HCT116 (cell line): Measurements from ENCODE around the gene TAT. TPM values are rescaled to one million over a fixed set of nuclear protein-coding genes. Genes with fewer than 3 reads are reported as not detected.

Source experiments
- ATAC-seq: fragments of 200-7000 bp; cut with Tn5 transposase; 2 replicates; pipeline ENCODE4 v1.9.1; 2020; ENCODE audit warnings: mild to moderate bottlenecking, moderate library complexity
- BruUV-seq: library from RNA; stranded (reverse); fragments of 400-500 nt; replicated peaks from 2 replicates; lab custom pipeline; 2021; lab: Mats Ljungman, UMichigan
- CTCF ChIA-PET: fragments of 300-600 bp; sonication (Branson Sonifier 250); formaldehyde crosslinking; loops from one replicate; lab custom pipeline; 2021; ENCODE audit warnings: antibody characterized with exemption; lab: Charles Lee
- POLR2A ChIA-PET: fragments of 300-600, 350-600 bp; sonication (Branson Sonifier 250); formaldehyde crosslinking; loops from one replicate; lab custom pipeline; 2021; ENCODE audit warnings: antibody characterized with exemption; lab: Charles Lee
- RAD21 ChIA-PET, 2 experiments: fragments of 300-600 bp; sonication (Branson Sonifier 250); formaldehyde crosslinking; loops; one replicate each; lab custom pipeline; 2023; ENCODE audit warnings: low total read pairs in 2 of 2; ENCODE audit not compliant: uncharacterized antibody in 2 of 2, unreplicated experiment in 2 of 2, low non-redundant PET in 1 of 2; lab: Charles Lee
- DNase-seq: peaks from one replicate; pipeline ENCODE4 v3.0.0-alpha.2; 2010; ENCODE audit warnings: low read depth, low spot score
- H2AFZ ChIP-seq: fragments of 200-600 bp; shearing (Covaris generic), sonication (generic); 2 replicates; pipeline ENCODE4 v1.6.1; 2017; ENCODE audit warnings: low read depth, mixed run types, mixed read lengths, antibody characterized with exemption, low read length; ENCODE audit not compliant: poor library complexity, severe bottlenecking
- H3K27ac ChIP-seq: 2 replicates; pipeline ENCODE4 v1.5.1; 2012; ENCODE audit warnings: low read depth, low read length
- H3K27me3 ChIP-seq: fragments of 200-600 bp; sonication (generic); 2 replicates; pipeline ENCODE4 v1.6.1; 2016; ENCODE audit warnings: mixed run types, low read length, mixed read lengths; ENCODE audit not compliant: insufficient read depth
- H3K36me3 ChIP-seq, 2 experiments: fragments of 200-500 bp in 1 of 2; fragments of 200-600 bp in 1 of 2; sonication (Bioruptor generic) in 1 of 2; sonication (generic) in 1 of 2; 2 replicates each; pipeline versions ENCODE4 v1.5.1 to v1.6.1; 2014 to 2016; ENCODE audit warnings: low read length in 2 of 2, inconsistent platforms in 1 of 2, mixed read lengths in 1 of 2, mixed run types in 1 of 2; ENCODE audit not compliant: insufficient read depth in 2 of 2, control insufficient read depth in 1 of 2
- H3K4me1 ChIP-seq, 2 experiments: fragments of 200-600 bp in 1 of 2; sonication (generic) in 1 of 2; 2 replicates each; pipeline versions ENCODE4 v1.5.1 to v1.6.1; 2012 to 2017; ENCODE audit warnings: low read length in 2 of 2, inconsistent platforms in 1 of 2, mild to moderate bottlenecking in 1 of 2, mixed read lengths in 1 of 2, mixed run types in 1 of 2, moderate library complexity in 1 of 2; ENCODE audit not compliant: insufficient read depth in 2 of 2, control insufficient read depth in 1 of 2
- H3K4me2 ChIP-seq: fragments of 200-600 bp; sonication (generic); 2 replicates; pipeline ENCODE4 v1.6.1; 2017; ENCODE audit warnings: mixed run types, low read length, mixed read lengths
- H3K4me3 ChIP-seq, 2 experiments: fragments of 200-600 bp in 1 of 2; sonication (generic) in 1 of 2; replicated peaks in 1 of 2; 2 replicates each; pipeline ENCODE4 v1.5.1; 2011 to 2016; ENCODE audit warnings: low read length in 2 of 2, control low read depth in 1 of 2, low read depth in 1 of 2, mild to moderate bottlenecking in 1 of 2, mixed read lengths in 1 of 2, mixed run types in 1 of 2
- H3K79me2 ChIP-seq: fragments of 200-600 bp; sonication (generic); 2 replicates; pipeline ENCODE4 v1.6.1; 2017; ENCODE audit warnings: mild to moderate bottlenecking, mixed run types, low read length, moderate library complexity, mixed read lengths; ENCODE audit not compliant: insufficient read depth
- H3K9ac ChIP-seq: fragments of 200-600 bp; sonication (generic); 2 replicates; pipeline ENCODE4 v1.6.1; 2016; ENCODE audit warnings: low read length, mixed read lengths
- H3K9me2 ChIP-seq: fragments of 200-600 bp; sonication (generic), shearing (Covaris generic); 2 replicates; pipeline ENCODE4 v1.6.1; 2017; ENCODE audit warnings: mixed run types, mild to moderate bottlenecking, moderate library complexity; ENCODE audit not compliant: insufficient read depth
- H3K9me3 ChIP-seq, 2 experiments: fragments of 200-500 bp in 1 of 2; fragments of 200-600 bp in 1 of 2; sonication (Bioruptor generic) in 1 of 2; sonication (generic) in 1 of 2; 2 replicates each; pipeline ENCODE4 v1.6.1; 2014 to 2017; ENCODE audit warnings: low read length in 2 of 2, mixed read lengths in 2 of 2, inconsistent platforms in 1 of 2, low read depth in 1 of 2, mild to moderate bottlenecking in 1 of 2, mixed run types in 1 of 2, moderate library complexity in 1 of 2; ENCODE audit not compliant: control insufficient read depth in 1 of 2, insufficient read depth in 1 of 2
- H4K20me1 ChIP-seq: fragments of 200-600 bp; sonication (generic), shearing (Covaris generic); 2 replicates; pipeline ENCODE4 v1.6.1; 2017; ENCODE audit warnings: mixed run types, mild to moderate bottlenecking, moderate library complexity; ENCODE audit not compliant: insufficient read depth
- CBX3 ChIP-seq: IDR thresholded peaks from 2 replicates; pipeline ENCODE4 v1.6.1; 2012; ENCODE audit warnings: low read depth
- CEBPB ChIP-seq: IDR thresholded peaks from 2 replicates; pipeline ENCODE4 v1.6.1; 2012; ENCODE audit warnings: low read depth
- CTCF ChIP-seq, 3 experiments: fragments of 200-600 bp in 1 of 3; sonication (generic) in 1 of 3; IDR thresholded peaks in 2 of 3; conservative IDR thresholded peaks in 1 of 3; 2 replicates each; pipeline ENCODE4 v1.5.1; 2012 to 2017; ENCODE audit warnings: low read depth in 2 of 3, low read length in 2 of 3, antibody characterized with exemption in 1 of 3, borderline replicate concordance in 1 of 3, control low read depth in 1 of 3, mild to moderate bottlenecking in 1 of 3, mixed read lengths in 1 of 3, mixed run types in 1 of 3, moderate library complexity in 1 of 3; ENCODE audit not compliant: insufficient read depth in 1 of 3
- EGR1 ChIP-seq: IDR thresholded peaks from 2 replicates; pipeline ENCODE4 v1.6.1; 2012; ENCODE audit warnings: low read depth
- ELF1 ChIP-seq: IDR thresholded peaks from 2 replicates; pipeline ENCODE4 v1.6.1; 2012; ENCODE audit warnings: low read depth, borderline replicate concordance
- EZH2 ChIP-seq: fragments of 200-600 bp; sonication (generic); IDR thresholded peaks from 2 replicates; pipeline ENCODE4 v1.6.1; 2017; ENCODE audit warnings: antibody characterized with exemption, mixed run types
- EZH2phosphoT487 ChIP-seq: fragments of 200-600 bp; IDR thresholded peaks from 2 replicates; pipeline ENCODE4 v1.6.1; 2018; ENCODE audit warnings: antibody characterized with exemption, borderline replicate concordance
- JUND ChIP-seq: IDR thresholded peaks from 2 replicates; pipeline ENCODE4 v1.6.1; 2012
- POLR2A ChIP-seq: IDR thresholded peaks from 2 replicates; pipeline ENCODE4 v1.7.0; 2011; ENCODE audit warnings: borderline replicate concordance; ENCODE audit not compliant: insufficient read depth, insufficient read length; ENCODE audit errors: extremely low read depth
- POLR2AphosphoS5 ChIP-seq: IDR thresholded peaks from 2 replicates; pipeline ENCODE4 v1.6.1; 2011; ENCODE audit warnings: mild to moderate bottlenecking, low read depth, low read length, moderate library complexity
- RAD21 ChIP-seq: IDR thresholded peaks from 2 replicates; pipeline ENCODE4 v1.6.1; 2012; ENCODE audit warnings: low read depth, mild to moderate bottlenecking
- SIN3A ChIP-seq: IDR thresholded peaks from 2 replicates; pipeline ENCODE4 v1.6.1; 2012; ENCODE audit warnings: low read depth
- YY1 ChIP-seq: IDR thresholded peaks from 2 replicates; pipeline ENCODE4 v1.6.1; 2011; ENCODE audit warnings: low read length, low read depth, moderate library complexity, mild to moderate bottlenecking; ENCODE audit not compliant: insufficient replicate concordance; ENCODE audit errors: extremely low read depth
- ZFX ChIP-seq: fragments of 450-650 bp; IDR thresholded peaks from 2 replicates; pipeline ENCODE4 v1.6.1; 2017
- ZNF274 ChIP-seq: fragments of 200-500 bp; sonication (Bioruptor generic); IDR thresholded peaks from 2 replicates; pipeline ENCODE4 v1.6.1; 2014; ENCODE audit warnings: mild to moderate bottlenecking, low read depth, low read length, inconsistent platforms
- intact Hi-C: fragments of 100-400 bp; cut with micrococcal nuclease; formaldehyde crosslinking; loops from 2 replicates; pipeline ENCODE4 v1.10.0; 2022
- total RNA-seq: library from RNA; stranded (reverse); gene quantifications from one replicate; pipeline ENCODE4 v1.2.1, GENCODE V29; 2021; ENCODE audit not compliant: unreplicated experiment
- TF ChIP-seq, protein P1 (sequence below): IDR thresholded peaks from 2 replicates; pipeline ENCODE4 v1.6.1; 2012
- TF ChIP-seq, protein P2 (sequence below): IDR thresholded peaks from 2 replicates; pipeline ENCODE4 v1.6.1; 2012
- TF ChIP-seq, protein P3 (sequence below): IDR thresholded peaks from 2 replicates; pipeline ENCODE4 v1.6.1; 2012; ENCODE audit warnings: low read depth

The TAT gene
- total RNA-seq, 1 experiment from 2014 or later, result 0.91 TPM

- ATAC-seq (no peak), DNase-seq (no peak)
- H2AFZ ChIP-seq, result no peak overlapping the region
- H3K27ac ChIP-seq, result no peak overlapping the region
- intact Hi-C loops, result no loop called here
- H3K27me3 ChIP-seq, result no peaks in the 10 kb centered on the region
- RAD21 ChIA-PET, result no interaction called here
- peaks cover 0 to 19% of the 10 kb centered on the region in 2 experiments; a peak in 2 of 4 replicates for H3K4me1 ChIP-seq
- no peak overlapping the region for H3K9ac ChIP-seq
- H3K9me2 ChIP-seq, result no peaks in the 10 kb centered on the region
- no peak overlapping the region for H3K4me2 ChIP-seq
- H3K4me3 ChIP-seq, result no peak overlapping the region
- CTCF ChIA-PET, result no interaction called here
- POLR2A ChIA-PET, result no interaction called here
- H3K9me3 ChIP-seq, result no peaks in the 10 kb centered on the region
- BruUV-seq, result no TSS peak
- TF ChIP-seq SIN3A (no peak), CBX3 (no peak), POLR2AphosphoS5 (no peak), POLR2A (no peak), RAD21 (no peak), CEBPB (no peak), EZH2 (no peak), ZFX (no peak), ZNF274 (no peak), YY1 (no peak), EZH2phosphoT487 (no peak), JUND (no peak), EGR1 (no peak), ELF1 (no peak), CTCF (IDR thresholded peaks at IDR 0.05 in 2 of 3, conservative IDR thresholded peaks at IDR 0.05 in 1 of 3; ENCODE audit: borderline replicate concordance in 1 of 3, insufficient read depth in 1 of 3, low read depth in 2 of 3, low read length in 2 of 3) (no peak)
- TF ChIP-seq, protein P1, sequence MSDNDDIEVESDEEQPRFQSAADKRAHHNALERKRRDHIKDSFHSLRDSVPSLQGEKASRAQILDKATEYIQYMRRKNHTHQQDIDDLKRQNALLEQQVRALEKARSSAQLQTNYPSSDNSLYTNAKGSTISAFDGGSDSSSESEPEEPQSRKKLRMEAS, result no peak
- TF ChIP-seq, protein P2, sequence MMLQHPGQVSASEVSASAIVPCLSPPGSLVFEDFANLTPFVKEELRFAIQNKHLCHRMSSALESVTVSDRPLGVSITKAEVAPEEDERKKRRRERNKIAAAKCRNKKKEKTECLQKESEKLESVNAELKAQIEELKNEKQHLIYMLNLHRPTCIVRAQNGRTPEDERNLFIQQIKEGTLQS, result no peak
- TF ChIP-seq, protein P3, sequence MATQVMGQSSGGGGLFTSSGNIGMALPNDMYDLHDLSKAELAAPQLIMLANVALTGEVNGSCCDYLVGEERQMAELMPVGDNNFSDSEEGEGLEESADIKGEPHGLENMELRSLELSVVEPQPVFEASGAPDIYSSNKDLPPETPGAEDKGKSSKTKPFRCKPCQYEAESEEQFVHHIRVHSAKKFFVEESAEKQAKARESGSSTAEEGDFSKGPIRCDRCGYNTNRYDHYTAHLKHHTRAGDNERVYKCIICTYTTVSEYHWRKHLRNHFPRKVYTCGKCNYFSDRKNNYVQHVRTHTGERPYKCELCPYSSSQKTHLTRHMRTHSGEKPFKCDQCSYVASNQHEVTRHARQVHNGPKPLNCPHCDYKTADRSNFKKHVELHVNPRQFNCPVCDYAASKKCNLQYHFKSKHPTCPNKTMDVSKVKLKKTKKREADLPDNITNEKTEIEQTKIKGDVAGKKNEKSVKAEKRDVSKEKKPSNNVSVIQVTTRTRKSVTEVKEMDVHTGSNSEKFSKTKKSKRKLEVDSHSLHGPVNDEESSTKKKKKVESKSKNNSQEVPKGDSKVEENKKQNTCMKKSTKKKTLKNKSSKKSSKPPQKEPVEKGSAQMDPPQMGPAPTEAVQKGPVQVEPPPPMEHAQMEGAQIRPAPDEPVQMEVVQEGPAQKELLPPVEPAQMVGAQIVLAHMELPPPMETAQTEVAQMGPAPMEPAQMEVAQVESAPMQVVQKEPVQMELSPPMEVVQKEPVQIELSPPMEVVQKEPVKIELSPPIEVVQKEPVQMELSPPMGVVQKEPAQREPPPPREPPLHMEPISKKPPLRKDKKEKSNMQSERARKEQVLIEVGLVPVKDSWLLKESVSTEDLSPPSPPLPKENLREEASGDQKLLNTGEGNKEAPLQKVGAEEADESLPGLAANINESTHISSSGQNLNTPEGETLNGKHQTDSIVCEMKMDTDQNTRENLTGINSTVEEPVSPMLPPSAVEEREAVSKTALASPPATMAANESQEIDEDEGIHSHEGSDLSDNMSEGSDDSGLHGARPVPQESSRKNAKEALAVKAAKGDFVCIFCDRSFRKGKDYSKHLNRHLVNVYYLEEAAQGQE, result no peak
- H3K36me3 ChIP-seq, result no peaks in the 10 kb centered on the region
- H4K20me1 ChIP-seq, result no peaks in the 10 kb centered on the region
- H3K79me2 ChIP-seq, result no peaks in the 10 kb centered on the region
Measured at GRCh38 chr16:71528257-71528656, 48.6 kb downstream of the TAT start.
